MM.1S (cell line): ENCODE measurements around the gene SLC2A4RG.

Experiments used
- CTCF ChIP-seq: fragments of 300-600 bp; sonication (generic); IDR thresholded peaks from 2 replicates; pipeline ENCODE4 v1.5.1; 2016; ENCODE audit warnings: antibody characterized with exemption, low read length, mixed read lengths
- EZH2 ChIP-seq: fragments of 300-600 bp; sonication (generic); optimal IDR thresholded peaks from 2 replicates; pipeline ENCODE3; 2017; ENCODE audit warnings: low read depth, mild to moderate bottlenecking, antibody characterized with exemption, low read length, mixed read lengths

GRCh38 chr20:63775096-63775978 lies 35.8 kb downstream of the SLC2A4RG start:
- TF ChIP-seq CTCF: peak; percentile 25
- no peak for TF ChIP-seq EZH2
